DND-41 (cell line): Measurements from ENCODE around the gene MAN2A1.
"Not testable (repeated sequence)": the region's sequence is repeated elsewhere in the genome, so short reads cannot be mapped to it uniquely, and the experiment has no call there.

Experiments used
- ATAC-seq: fragments of 200-7000 bp; cut with Tn5 transposase; 3 replicates; pipeline ENCODE4 v1.9.1; 2021; ENCODE audit warnings: low read depth; ENCODE audit not compliant: insufficient read depth
- DNase-seq: peaks from one replicate; pipeline ENCODE4 v3.0.0-alpha.2; 2020
- H2AFZ ChIP-seq: 2 replicates; pipeline ENCODE4 v1.6.0; 2012; ENCODE audit warnings: low read depth, low read length
- H3K27ac ChIP-seq: 2 replicates; pipeline ENCODE4 v1.5.1; 2012; ENCODE audit warnings: low read length, inconsistent platforms
- H3K27me3 ChIP-seq: fragments of 200-600 bp; sonication (generic); 2 replicates; pipeline ENCODE4 v1.6.0; 2012; ENCODE audit warnings: low read length, mild to moderate bottlenecking, inconsistent platforms; ENCODE audit not compliant: insufficient read depth, poor library complexity
- H3K36me3 ChIP-seq: 2 replicates; pipeline ENCODE4 v1.5.1; 2012; ENCODE audit warnings: low read length, inconsistent platforms; ENCODE audit not compliant: insufficient read depth
- H3K4me1 ChIP-seq: 2 replicates; pipeline ENCODE4 v1.5.1; 2012; ENCODE audit warnings: mild to moderate bottlenecking, low read length; ENCODE audit not compliant: insufficient read depth
- H3K4me2 ChIP-seq: 2 replicates; pipeline ENCODE4 v1.6.0; 2012; ENCODE audit warnings: mild to moderate bottlenecking, moderate library complexity, low read length, inconsistent platforms; ENCODE audit not compliant: insufficient read depth
- H3K4me3 ChIP-seq, 2 experiments: fragments of 200-600 bp in 1 of 2; shearing (Covaris generic) in 1 of 2; 2 replicates each; pipeline ENCODE4 v1.5.1; 2012 to 2016; ENCODE audit warnings: inconsistent platforms in 2 of 2, low read length in 2 of 2, mild to moderate bottlenecking in 2 of 2, low read depth in 1 of 2, moderate library complexity in 1 of 2
- H3K79me2 ChIP-seq: 2 replicates; pipeline ENCODE4 v1.6.0; 2012; ENCODE audit warnings: low read length, inconsistent platforms; ENCODE audit not compliant: insufficient read depth
- H3K9ac ChIP-seq: 2 replicates; pipeline ENCODE4 v1.6.0; 2012; ENCODE audit warnings: low read depth, mild to moderate bottlenecking, inconsistent platforms, low read length, moderate library complexity
- H3K9me3 ChIP-seq: 2 replicates; pipeline ENCODE4 v1.5.1; 2012; ENCODE audit warnings: low read length, moderate library complexity, mild to moderate bottlenecking, inconsistent platforms; ENCODE audit not compliant: insufficient read depth, severe bottlenecking
- H4K20me1 ChIP-seq: 2 replicates; pipeline ENCODE4 v1.6.0; 2012; ENCODE audit warnings: low read length; ENCODE audit not compliant: insufficient read depth
- CTCF ChIP-seq: IDR thresholded peaks from 2 replicates; pipeline ENCODE4 v1.5.1; 2012; ENCODE audit warnings: borderline replicate concordance, low read length, moderate library complexity, mild to moderate bottlenecking; ENCODE audit not compliant: poor library complexity, severe bottlenecking; ENCODE audit errors: extremely low read depth
- EZH2 ChIP-seq: IDR thresholded peaks from 3 replicates; pipeline ENCODE4 v1.6.1; 2012; ENCODE audit warnings: borderline replicate concordance, low read depth, mild to moderate bottlenecking, moderate library complexity, low read length, inconsistent platforms; ENCODE audit not compliant: severe bottlenecking

The MAN2A1 gene

GRCh38 chr5:109884676-109885075, 194.9 kb downstream of the MAN2A1 start:
- TF ChIP-seq CTCF, result no peak
- TF ChIP-seq EZH2, result no peak
- ATAC-seq, result no peak
- H4K20me1 ChIP-seq, result no peaks in the 10 kb centered on the region

GRCh38 chr5:109885205-109885604, 195.5 kb downstream of the MAN2A1 start:
- no peaks in the 10 kb centered on the region for H3K9me3 ChIP-seq
- H3K9ac ChIP-seq, result no peak overlapping the region
- H3K36me3 ChIP-seq, result no peaks in the 10 kb centered on the region
- no peak for ATAC-seq
- no peaks in the 10 kb centered on the region for H3K27me3 ChIP-seq
- H2AFZ ChIP-seq, result no peak overlapping the region
- TF ChIP-seq CTCF, result no peak
- TF ChIP-seq EZH2, result no peak
- H3K4me1 ChIP-seq, result peaks cover 24% of the 10 kb centered on the region
- no peaks in the 10 kb centered on the region for H4K20me1 ChIP-seq
- no peak overlapping the region for H3K4me3 ChIP-seq
- no peak overlapping the region for H3K27ac ChIP-seq
- no peaks in the 10 kb centered on the region for H3K79me2 ChIP-seq
- DNase-seq, result no peak
- no peak overlapping the region for H3K4me2 ChIP-seq

More at GRCh38 chr5:109884676-109885075, 194.9 kb downstream of the MAN2A1 start:
- no peak overlapping the region for H2AFZ ChIP-seq
- DNase-seq, result no peak
- no peaks in the 10 kb centered on the region for H3K79me2 ChIP-seq
- peaks cover 24% of the 10 kb centered on the region for H3K4me1 ChIP-seq
- no peak overlapping the region for H3K4me2 ChIP-seq
- H3K9ac ChIP-seq, result no peak overlapping the region
- H3K4me3 ChIP-seq, result no peak overlapping the region
- no peak overlapping the region for H3K27ac ChIP-seq
- H3K36me3 ChIP-seq, result no peaks in the 10 kb centered on the region
- H3K9me3 ChIP-seq, result no peaks in the 10 kb centered on the region
- no peaks in the 10 kb centered on the region for H3K27me3 ChIP-seq

- H2AFZ ChIP-seq, result no peak overlapping the region
- H4K20me1 ChIP-seq, result no peaks in the 10 kb centered on the region
- H3K4me1 ChIP-seq, result no peaks in the 10 kb centered on the region
- no peak for TF ChIP-seq EZH2
- no peak for TF ChIP-seq CTCF
- no peak for DNase-seq
- no peak overlapping the region for H3K4me2 ChIP-seq
- no peaks in the 10 kb centered on the region for H3K27me3 ChIP-seq
- peaks cover 4% of the 10 kb centered on the region for H3K9me3 ChIP-seq
- no peak overlapping the region for H3K9ac ChIP-seq
- ATAC-seq, result no peak
- no peak overlapping the region for H3K27ac ChIP-seq
- no peak overlapping the region for H3K4me3 ChIP-seq
- H3K79me2 ChIP-seq, result no peaks in the 10 kb centered on the region
- H3K36me3 ChIP-seq, result no peaks in the 10 kb centered on the region
Measured at GRCh38 chr5:109888989-109889388, 199.3 kb downstream of the MAN2A1 start.

GRCh38 chr5:109893271-109893670, 203.5 kb downstream of the MAN2A1 start:
- not testable (repeated sequence) for ATAC-seq, H3K4me3 ChIP-seq, H3K4me2 ChIP-seq, DNase-seq, H3K27ac ChIP-seq, H3K36me3 ChIP-seq, H3K4me1 ChIP-seq, H3K27me3 ChIP-seq, H3K79me2 ChIP-seq, H2AFZ ChIP-seq, H4K20me1 ChIP-seq, H3K9me3 ChIP-seq, H3K9ac ChIP-seq
